Suprapubic skin (tissue), 3 donors: ENCODE measurements around the gene TBC1D22A.

Experiments used
- POLR2A ChIP-seq, 2 donors: fragments of 450-650 bp; IDR thresholded peaks; one replicate each; pipeline ENCODE4 v1.6.1; 2017; ENCODE audit warnings: antibody characterized with exemption in 2 of 2, mild to moderate bottlenecking in 2 of 2, moderate library complexity in 2 of 2
- TF ChIP-seq, protein P1 (sequence below), 2 donors: fragments of 200-600 bp in 1 of 2; fragments of 450-650 bp in 1 of 2; sonication (generic) in 1 of 2; IDR thresholded peaks; one replicate each; pipeline ENCODE4 v1.5.1; 2016 to 2019; ENCODE audit warnings: antibody characterized with exemption in 2 of 2, mild to moderate bottlenecking in 1 of 2, moderate library complexity in 1 of 2

DNA sequence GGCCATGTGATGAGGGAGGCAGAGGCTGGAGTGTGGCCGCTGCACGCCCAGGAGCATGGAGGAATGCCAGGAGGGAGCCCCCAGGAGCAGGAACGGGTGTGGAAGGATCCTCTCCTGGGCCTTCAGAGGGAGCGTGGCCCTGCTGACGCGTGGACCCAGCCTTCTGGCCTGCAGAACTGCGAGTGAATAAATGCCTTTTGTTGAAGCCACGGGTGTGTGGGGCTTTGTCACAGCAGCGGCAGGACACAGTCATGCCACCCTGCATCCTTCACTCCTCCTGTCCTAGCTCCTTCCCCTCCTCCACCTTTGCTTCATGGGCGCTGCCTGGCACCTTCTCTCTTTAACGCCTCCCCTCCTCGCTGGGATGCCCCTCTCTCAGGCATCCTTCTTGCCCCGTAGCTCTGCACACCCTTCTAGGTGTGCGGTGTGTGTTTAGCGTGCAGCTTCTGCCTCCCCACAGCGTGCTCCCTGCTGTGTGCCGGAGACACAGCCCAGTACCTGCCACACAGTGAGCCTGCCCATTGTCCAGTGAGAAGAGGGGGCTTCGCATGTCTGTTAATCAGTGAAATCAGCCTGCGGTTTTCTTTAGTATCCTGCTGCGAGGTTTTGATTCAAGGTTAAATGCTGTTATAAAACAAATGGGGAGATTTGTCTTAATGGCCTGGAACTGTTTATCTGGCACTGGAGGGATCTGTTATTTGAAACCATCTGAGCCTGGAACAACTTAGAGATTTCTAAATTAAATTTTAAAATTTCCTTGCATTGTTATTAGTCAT lies 459.6 kb downstream of the TBC1D22A start:
- TF ChIP-seq, protein P1, sequence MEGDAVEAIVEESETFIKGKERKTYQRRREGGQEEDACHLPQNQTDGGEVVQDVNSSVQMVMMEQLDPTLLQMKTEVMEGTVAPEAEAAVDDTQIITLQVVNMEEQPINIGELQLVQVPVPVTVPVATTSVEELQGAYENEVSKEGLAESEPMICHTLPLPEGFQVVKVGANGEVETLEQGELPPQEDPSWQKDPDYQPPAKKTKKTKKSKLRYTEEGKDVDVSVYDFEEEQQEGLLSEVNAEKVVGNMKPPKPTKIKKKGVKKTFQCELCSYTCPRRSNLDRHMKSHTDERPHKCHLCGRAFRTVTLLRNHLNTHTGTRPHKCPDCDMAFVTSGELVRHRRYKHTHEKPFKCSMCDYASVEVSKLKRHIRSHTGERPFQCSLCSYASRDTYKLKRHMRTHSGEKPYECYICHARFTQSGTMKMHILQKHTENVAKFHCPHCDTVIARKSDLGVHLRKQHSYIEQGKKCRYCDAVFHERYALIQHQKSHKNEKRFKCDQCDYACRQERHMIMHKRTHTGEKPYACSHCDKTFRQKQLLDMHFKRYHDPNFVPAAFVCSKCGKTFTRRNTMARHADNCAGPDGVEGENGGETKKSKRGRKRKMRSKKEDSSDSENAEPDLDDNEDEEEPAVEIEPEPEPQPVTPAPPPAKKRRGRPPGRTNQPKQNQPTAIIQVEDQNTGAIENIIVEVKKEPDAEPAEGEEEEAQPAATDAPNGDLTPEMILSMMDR (IDR thresholded peaks at IDR 0.05), result no peak
- TF ChIP-seq POLR2A (IDR thresholded peaks at IDR 0.05), result no peak
